HG02970 (cell line): ENCODE data around the gene PHAF1.

Experiments
- ATAC-seq: cut with Tn5 transposase; IDR thresholded peaks from one replicate; pipeline ENCODE4 v1.9.1; 2021; ENCODE audit warnings: mild to moderate bottlenecking, moderate library complexity, moderate number of reproducible peaks; ENCODE audit not compliant: unreplicated experiment, low FRiP score

The PHAF1 gene

GRCh38 chr16:67109407-67110135, at the start of gene PHAF1:
Gene PHAF1, plus strand, starts transcription at chr16:67109941. Its CDS starts 235 bp downstream, at chr16:67110176.
- peak; percentile 92 for ATAC-seq

GRCh38 chr16:67063008-67063407, 46.7 kb upstream of the PHAF1 start:
- no peak for ATAC-seq

- ATAC-seq = no peak
These were observed 41.5 kb upstream of the PHAF1 start for GRCh38 chr16:67068212-67068753.

- no peak for ATAC-seq
These were observed 38.2 kb upstream of the PHAF1 start for GRCh38 chr16:67071476-67072048.

GRCh38 chr16:67075331-67075730, 34.4 kb upstream of the PHAF1 start:
- no peak for ATAC-seq

- ATAC-seq = no peak
These were observed 31.9 kb upstream of the PHAF1 start for GRCh38 chr16:67077871-67078270.

- no peak for ATAC-seq
These were observed 27.6 kb upstream of the PHAF1 start for GRCh38 chr16:67082100-67082499.

GRCh38 chr16:67082891-67083290, 26.9 kb upstream of the PHAF1 start:
- ATAC-seq = no peak

- ATAC-seq = no peak
These were observed 25.3 kb upstream of the PHAF1 start for GRCh38 chr16:67084345-67085028.

- ATAC-seq = no peak
These were observed 22.9 kb upstream of the PHAF1 start for GRCh38 chr16:67086822-67087221.

- ATAC-seq = no peak
These were observed 22.4 kb upstream of the PHAF1 start for GRCh38 chr16:67087291-67087690.

- no peak for ATAC-seq
These were observed 21.9 kb upstream of the PHAF1 start for GRCh38 chr16:67087803-67088202.

GRCh38 chr16:67088551-67088950, 21.2 kb upstream of the PHAF1 start:
- ATAC-seq = no peak

- no peak for ATAC-seq
These were observed 20.6 kb upstream of the PHAF1 start for GRCh38 chr16:67089101-67089500.

GRCh38 chr16:67091906-67092566, 17.7 kb upstream of the PHAF1 start:
- no peak for ATAC-seq

GRCh38 chr16:67093098-67093726, 16.5 kb upstream of the PHAF1 start:
- no peak for ATAC-seq

- ATAC-seq = no peak
These were observed 11.1 kb upstream of the PHAF1 start for GRCh38 chr16:67098599-67098998.

GRCh38 chr16:67100569-67101310, 9.0 kb upstream of the PHAF1 start:
- ATAC-seq = no peak

- ATAC-seq = no peak
These were observed 8.2 kb upstream of the PHAF1 start for GRCh38 chr16:67101311-67102082.
